Astrocyte of the spinal cord (primary cell): ENCODE results near the gene PAPPA.

ENCODE experiments used
- DNase-seq: peaks from one replicate; pipeline ENCODE4 v3.0.0; 2011; ENCODE audit warnings: low read depth, low spot score
- H3K4me3 ChIP-seq: 2 replicates; pipeline ENCODE4 v1.5.1; 2011; ENCODE audit warnings: low read depth, mild to moderate bottlenecking, low read length, moderate library complexity
- in situ Hi-C: cut with HindIII; loops from 2 replicates; pipeline ENCODE4 v1.10.0; 2017; ENCODE audit warnings: low sequenced_read_pairs
- TF ChIP-seq, protein P1 (sequence below): IDR thresholded peaks from 2 replicates; pipeline ENCODE4 v1.5.1; 2012; ENCODE audit warnings: low read depth, mild to moderate bottlenecking, low read length, inconsistent platforms

Gene PAPPA

DNA sequence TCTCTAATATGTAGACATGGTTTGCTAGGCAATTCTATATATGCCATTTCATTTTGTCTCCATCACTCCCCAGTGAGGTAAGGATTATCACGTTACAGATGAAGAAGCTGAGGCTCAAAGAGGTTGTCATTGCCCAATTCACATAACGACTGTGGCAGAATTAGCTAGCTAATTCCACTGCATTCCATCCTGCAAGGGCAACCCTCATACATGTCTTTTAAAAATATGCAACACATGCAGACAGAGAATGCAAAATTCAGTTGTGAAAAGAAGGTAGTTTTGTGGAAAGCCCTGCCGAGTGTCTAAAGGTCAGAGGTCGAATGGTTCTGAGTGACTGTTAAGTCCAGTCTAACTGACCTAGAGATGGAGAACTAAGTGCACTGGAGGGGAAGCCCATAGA lies 219.2 kb downstream of the PAPPA start:
- DNase-seq: no peak
- no peak overlapping the region for H3K4me3 ChIP-seq
- in situ Hi-C loops: no loop called here
- TF ChIP-seq, protein P1, sequence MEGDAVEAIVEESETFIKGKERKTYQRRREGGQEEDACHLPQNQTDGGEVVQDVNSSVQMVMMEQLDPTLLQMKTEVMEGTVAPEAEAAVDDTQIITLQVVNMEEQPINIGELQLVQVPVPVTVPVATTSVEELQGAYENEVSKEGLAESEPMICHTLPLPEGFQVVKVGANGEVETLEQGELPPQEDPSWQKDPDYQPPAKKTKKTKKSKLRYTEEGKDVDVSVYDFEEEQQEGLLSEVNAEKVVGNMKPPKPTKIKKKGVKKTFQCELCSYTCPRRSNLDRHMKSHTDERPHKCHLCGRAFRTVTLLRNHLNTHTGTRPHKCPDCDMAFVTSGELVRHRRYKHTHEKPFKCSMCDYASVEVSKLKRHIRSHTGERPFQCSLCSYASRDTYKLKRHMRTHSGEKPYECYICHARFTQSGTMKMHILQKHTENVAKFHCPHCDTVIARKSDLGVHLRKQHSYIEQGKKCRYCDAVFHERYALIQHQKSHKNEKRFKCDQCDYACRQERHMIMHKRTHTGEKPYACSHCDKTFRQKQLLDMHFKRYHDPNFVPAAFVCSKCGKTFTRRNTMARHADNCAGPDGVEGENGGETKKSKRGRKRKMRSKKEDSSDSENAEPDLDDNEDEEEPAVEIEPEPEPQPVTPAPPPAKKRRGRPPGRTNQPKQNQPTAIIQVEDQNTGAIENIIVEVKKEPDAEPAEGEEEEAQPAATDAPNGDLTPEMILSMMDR: no peak

DNA sequence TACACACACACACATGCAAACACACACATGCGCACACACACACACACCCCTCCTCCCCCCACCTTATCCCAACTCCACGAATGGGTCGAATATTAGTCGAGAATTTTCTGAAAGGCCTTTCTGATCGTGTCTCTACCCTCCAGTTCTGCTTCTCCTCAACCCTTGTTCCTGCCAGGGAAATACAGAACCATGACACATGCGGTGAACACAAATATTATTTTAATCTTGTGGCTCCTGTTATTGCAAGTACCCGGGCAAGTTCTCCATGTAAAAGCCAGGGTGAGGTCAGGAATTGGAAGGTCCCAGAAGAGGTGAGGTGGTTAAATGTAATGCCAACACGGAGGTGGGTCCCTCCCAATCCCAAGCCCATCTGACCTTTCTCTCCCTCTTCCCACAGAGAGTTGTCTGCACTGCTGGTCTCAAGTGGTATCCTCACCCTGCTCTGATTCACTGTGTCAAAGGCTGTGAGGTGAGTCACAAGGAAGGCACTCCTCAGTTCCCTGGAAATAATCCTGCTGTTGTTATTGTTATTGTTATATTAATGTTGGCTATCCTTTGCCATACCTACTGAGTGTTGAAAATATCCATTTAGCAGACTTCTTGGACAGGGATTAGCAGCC lies 223.7 kb downstream of the PAPPA start:
- TF ChIP-seq, protein P1: no peak
- H3K4me3 ChIP-seq: no peak overlapping the region
- peak; percentile 72 for DNase-seq
- in situ Hi-C loops: no loop called here

DNA sequence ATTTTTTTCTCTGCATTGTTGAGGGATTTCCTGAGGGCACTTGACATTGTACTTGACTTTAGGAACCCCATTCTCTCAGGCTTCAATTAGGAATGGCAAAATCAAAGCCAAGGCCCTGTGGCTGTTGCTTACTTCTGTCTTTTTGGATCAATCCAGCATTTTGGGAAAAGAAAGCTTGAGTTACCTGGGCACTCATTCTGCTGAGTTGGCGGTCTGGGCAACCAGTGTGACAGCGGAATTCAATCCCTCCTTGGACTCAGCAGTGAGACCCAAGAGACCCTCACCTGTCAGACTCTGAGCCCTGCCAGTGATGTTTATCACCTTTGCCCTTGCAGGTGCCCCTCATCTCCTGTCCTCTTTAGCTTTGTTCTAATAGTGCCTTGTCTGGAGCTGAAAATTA lies 225.3 kb downstream of the PAPPA start:
- in situ Hi-C loops: no loop called here
- TF ChIP-seq, protein P1: no peak
- DNase-seq: no peak
- no peak overlapping the region for H3K4me3 ChIP-seq

DNA sequence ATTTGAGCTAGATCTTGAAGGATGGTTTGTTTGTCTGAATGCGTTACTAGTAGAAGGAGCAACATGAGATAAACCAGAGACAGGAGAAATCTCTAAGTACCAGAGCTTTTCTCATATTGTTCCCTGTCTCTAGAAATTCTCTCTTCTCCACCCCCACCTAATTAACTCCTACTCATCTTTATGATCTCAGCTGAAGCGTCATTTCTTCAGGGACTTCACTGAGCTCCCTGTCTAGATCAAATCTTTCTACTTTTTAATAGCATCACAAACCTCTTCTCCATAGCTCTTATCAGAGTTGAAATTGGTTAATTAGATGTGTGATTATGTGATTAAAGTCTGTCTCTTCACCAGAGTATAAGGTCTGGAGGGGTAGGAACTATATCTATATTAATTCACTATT lies 226.2 kb downstream of the PAPPA start:
- no peak for DNase-seq
- in situ Hi-C loops: no loop called here
- TF ChIP-seq, protein P1: no peak
- no peak overlapping the region for H3K4me3 ChIP-seq

DNA sequence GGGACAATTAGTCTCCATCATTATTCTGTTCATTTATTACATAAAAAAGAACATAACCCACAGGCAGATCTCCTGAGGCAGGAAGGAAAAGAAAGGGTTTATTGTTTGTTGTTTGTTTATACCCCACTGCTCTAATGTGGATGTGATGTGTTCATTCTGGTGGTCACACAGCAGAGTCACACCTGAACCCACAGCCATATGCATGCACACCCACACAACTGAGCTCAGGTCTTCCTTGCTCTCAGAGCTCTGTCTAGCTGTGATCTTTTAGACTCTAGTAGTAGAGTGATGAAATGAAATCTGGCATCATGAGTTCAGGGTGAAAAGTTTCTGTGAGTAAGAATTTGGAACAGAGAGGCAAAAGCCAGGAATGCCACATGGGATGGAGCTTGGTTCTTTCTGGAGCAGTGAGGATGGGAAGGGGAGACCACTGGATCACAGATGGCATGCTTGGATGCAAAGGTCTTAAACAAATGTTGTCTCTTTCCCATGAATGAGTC lies 227.0 kb downstream of the PAPPA start:
- no peak overlapping the region for H3K4me3 ChIP-seq
- no peak for DNase-seq
- TF ChIP-seq, protein P1: no peak
- in situ Hi-C loops: no loop called here

DNA sequence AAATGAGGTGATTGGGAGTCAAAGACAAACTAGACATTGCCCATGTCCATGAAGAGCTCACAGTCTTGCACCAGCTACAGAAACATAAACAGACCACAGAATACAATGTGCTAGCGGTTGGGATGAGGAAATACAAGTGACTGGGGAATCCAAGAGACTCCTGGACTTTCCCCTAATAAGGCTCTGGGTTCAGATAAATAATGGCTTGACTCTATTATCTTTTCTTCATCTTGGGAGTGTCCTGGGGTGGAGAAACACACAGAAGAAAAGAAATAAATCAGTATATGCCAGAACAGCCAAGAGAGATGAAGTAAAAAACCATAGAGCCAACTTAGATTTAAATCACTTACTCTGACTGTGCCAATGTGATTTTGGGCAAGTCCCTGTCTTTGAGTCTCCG lies 227.8 kb downstream of the PAPPA start:
- TF ChIP-seq, protein P1: no peak
- DNase-seq: no peak

DNA sequence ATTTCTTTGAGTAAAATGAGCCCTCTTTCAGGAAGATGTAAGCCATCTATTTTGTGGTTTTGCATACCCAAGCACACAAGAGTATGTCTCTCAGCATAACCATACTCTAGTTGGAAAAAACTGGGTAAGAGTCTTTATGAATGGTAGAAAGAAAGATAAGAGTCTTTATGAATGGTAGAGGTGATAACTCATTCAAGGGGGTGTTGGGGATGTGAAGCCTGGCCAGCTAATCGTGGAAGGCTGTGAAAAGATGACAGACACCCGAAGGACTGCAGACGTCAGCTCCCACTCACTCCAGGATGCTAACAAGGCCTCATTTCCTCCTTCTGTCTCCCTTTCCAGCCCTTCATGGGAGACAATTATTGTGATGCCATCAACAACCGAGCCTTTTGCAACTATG lies 228.5 kb downstream of the PAPPA start:
- no peak overlapping the region for H3K4me3 ChIP-seq
- TF ChIP-seq, protein P1: no peak
- no peak for DNase-seq
- in situ Hi-C loops: no loop called here

More for the DNA sequence above, 227.8 kb downstream of the PAPPA start:
- in situ Hi-C loops: no loop called here
- H3K4me3 ChIP-seq: no peak overlapping the region
